T-helper 1 cell (primary cell): ENCODE results near the gene SMARCD2.
A peak's percentile ranks its signal among the peaks of the same experiment; 100 is the strongest.
"Not testable (repeated sequence)": the region's sequence is repeated elsewhere in the genome, so short reads cannot be mapped to it uniquely, and the experiment has no call there.

Experiments used
- DNase-seq, 5 donors: peaks; one replicate each; pipeline ENCODE4 v3.0.0-alpha.2; 2012 to 2020
- total RNA-seq, 4 donors: gene quantifications; one replicate each; lab custom pipeline; 2026; lab: John Stamatoyannopoulos, UW

The SMARCD2 gene
- total RNA-seq: 104 to 133 (median 115) reads per million in 4 donors

GRCh38 chr17:63842540-63843386 lies at the start of gene SMARCD2:
SMARCD2 (minus strand) TSS chr17:63842685; CDS start chr17:63842674, 11 bp downstream.
- peak; percentile 99 for DNase-seq

GRCh38 chr17:63889026-63889848 lies 46.8 kb upstream of the SMARCD2 start:
- DNase-seq: not testable (repeated sequence)

GRCh38 chr17:63885119-63885518 lies 42.6 kb upstream of the SMARCD2 start:
- not testable (repeated sequence) for DNase-seq

GRCh38 chr17:63882626-63883126 lies 40.2 kb upstream of the SMARCD2 start:
- not testable (repeated sequence) for DNase-seq

- DNase-seq: peak; percentile 15 to 60 (median 43)
Observed at GRCh38 chr17:63881935-63882601, 39.6 kb upstream of the SMARCD2 start, which contains the start of gene GH2. GH2 (minus strand) TSS chr17:63881944; CDS start chr17:63881801, 143 bp downstream.

- not testable (repeated sequence) for DNase-seq
Observed at GRCh38 chr17:63881337-63881736, 38.9 kb upstream of the SMARCD2 start.

- no peak for DNase-seq
Observed at GRCh38 chr17:63880706-63881105, 38.2 kb upstream of the SMARCD2 start.

GRCh38 chr17:63878413-63878812 lies 35.9 kb upstream of the SMARCD2 start:
- not testable (repeated sequence) for DNase-seq

- not testable (repeated sequence) for DNase-seq
Observed at GRCh38 chr17:63874693-63875092, 32.2 kb upstream of the SMARCD2 start.

- DNase-seq: not testable (repeated sequence)
Observed at GRCh38 chr17:63874061-63874626, 31.7 kb upstream of the SMARCD2 start.

- not testable (repeated sequence) for DNase-seq
Observed at GRCh38 chr17:63873577-63873976, 31.1 kb upstream of the SMARCD2 start, which contains the start of gene CSH2. CSH2 (minus strand) TSS chr17:63873677; CDS start chr17:63873614, 63 bp downstream.

- DNase-seq: not testable (repeated sequence)
Observed at GRCh38 chr17:63871646-63872365, 29.3 kb upstream of the SMARCD2 start.

GRCh38 chr17:63870292-63870665 lies 27.8 kb upstream of the SMARCD2 start:
- DNase-seq: not testable (repeated sequence)

GRCh38 chr17:63869491-63870291 lies 27.2 kb upstream of the SMARCD2 start:
- DNase-seq: not testable (repeated sequence)

GRCh38 chr17:63866625-63867024 lies 24.1 kb upstream of the SMARCD2 start:
- DNase-seq: not testable (repeated sequence)

- DNase-seq: no peak
Observed at GRCh38 chr17:63859257-63859656, 16.8 kb upstream of the SMARCD2 start.

GRCh38 chr17:63856425-63856824 lies 13.9 kb upstream of the SMARCD2 start:
- DNase-seq: not testable (repeated sequence)

- no peak for DNase-seq
Observed at GRCh38 chr17:63855185-63855584, 12.7 kb upstream of the SMARCD2 start.

GRCh38 chr17:63854709-63855108 lies 12.2 kb upstream of the SMARCD2 start:
- no peak for DNase-seq

- DNase-seq: no peak
Observed at GRCh38 chr17:63853260-63853659, 10.8 kb upstream of the SMARCD2 start.
